Osteoblast (primary cell): Measurements from ENCODE around the gene PTPRCAP. TPM values are rescaled to one million over a fixed set of nuclear protein-coding genes. Genes with fewer than 3 reads are reported as not detected.

Source experiments
- DNase-seq: peaks from one replicate; pipeline ENCODE4 v3.0.0; 2011; ENCODE audit warnings: low spot score, mixed read lengths; ENCODE audit not compliant: insufficient read length; ENCODE audit errors: missing footprints
- H2AFZ ChIP-seq: 2 replicates; pipeline ENCODE4 v1.6.0; 2011; ENCODE audit warnings: mild to moderate bottlenecking, low read length
- H3K27ac ChIP-seq: 2 replicates; pipeline ENCODE4 v1.5.1; 2011; ENCODE audit warnings: mild to moderate bottlenecking, low read depth, low read length, moderate library complexity
- H3K27me3 ChIP-seq: 2 replicates; pipeline ENCODE4 v1.6.0; 2012; ENCODE audit warnings: mild to moderate bottlenecking, control low read depth, inconsistent platforms, low read length, moderate library complexity; ENCODE audit not compliant: insufficient read depth
- H3K36me3 ChIP-seq: 2 replicates; pipeline ENCODE4 v1.5.1; 2011; ENCODE audit warnings: mild to moderate bottlenecking, low read length, control low read depth, moderate library complexity; ENCODE audit not compliant: insufficient read depth
- H3K4me1 ChIP-seq: 2 replicates; pipeline ENCODE4 v1.5.1; 2011; ENCODE audit warnings: mild to moderate bottlenecking, low read length, control low read depth, moderate library complexity; ENCODE audit not compliant: insufficient read depth
- H3K4me2 ChIP-seq: 2 replicates; pipeline ENCODE4 v1.6.0; 2011; ENCODE audit warnings: mild to moderate bottlenecking, low read length; ENCODE audit not compliant: insufficient read depth
- H3K4me3 ChIP-seq: fragments of 200-600 bp; sonication (generic); 3 replicates; pipeline ENCODE4 v1.5.1; 2012; ENCODE audit warnings: mild to moderate bottlenecking, low read length, inconsistent platforms; ENCODE audit not compliant: insufficient read depth
- H3K79me2 ChIP-seq: 2 replicates; pipeline ENCODE4 v1.6.0; 2012; ENCODE audit warnings: mild to moderate bottlenecking, low read length, control low read depth, inconsistent platforms; ENCODE audit not compliant: insufficient read depth
- H3K9me3 ChIP-seq: 2 replicates; pipeline ENCODE4 v1.5.1; 2011; ENCODE audit warnings: low read depth, low read length, control low read depth
- H4K20me1 ChIP-seq: 2 replicates; pipeline ENCODE4 v1.6.0; 2012; ENCODE audit warnings: mild to moderate bottlenecking, low read length, control low read depth; ENCODE audit not compliant: insufficient read depth
- CTCF ChIP-seq: IDR thresholded peaks from 2 replicates; pipeline ENCODE4 v1.5.1; 2011; ENCODE audit warnings: mild to moderate bottlenecking, low read depth, low read length, moderate library complexity; ENCODE audit errors: extremely low read depth
- total RNA-seq: library from RNA; depleted of rRNA; stranded (reverse); fragments of >200 nt; gene quantifications from 2 replicates; pipeline ENCODE4 v1.2.3, GENCODE V29; 2012

The PTPRCAP gene
- total RNA-seq, 1 donor: 0.36 TPM

GRCh38 chr11:67419325-67420049 is 18.0 kb downstream of the PTPRCAP start:
- DNase-seq: no peak
- H3K4me3 ChIP-seq: no peak overlapping the region
- H2AFZ ChIP-seq: no peak overlapping the region
- no peaks in the 10 kb centered on the region for H3K79me2 ChIP-seq
- TF ChIP-seq CTCF: no peak
- no peaks in the 10 kb centered on the region for H3K9me3 ChIP-seq
- H3K4me2 ChIP-seq: no peak overlapping the region
- peaks cover 5% of the 10 kb centered on the region for H4K20me1 ChIP-seq
- H3K27me3 ChIP-seq: peaks cover 6% of the 10 kb centered on the region
- H3K4me1 ChIP-seq: peaks cover 3% of the 10 kb centered on the region
- H3K36me3 ChIP-seq: no peaks in the 10 kb centered on the region
- H3K27ac ChIP-seq: no peak overlapping the region

DNA sequence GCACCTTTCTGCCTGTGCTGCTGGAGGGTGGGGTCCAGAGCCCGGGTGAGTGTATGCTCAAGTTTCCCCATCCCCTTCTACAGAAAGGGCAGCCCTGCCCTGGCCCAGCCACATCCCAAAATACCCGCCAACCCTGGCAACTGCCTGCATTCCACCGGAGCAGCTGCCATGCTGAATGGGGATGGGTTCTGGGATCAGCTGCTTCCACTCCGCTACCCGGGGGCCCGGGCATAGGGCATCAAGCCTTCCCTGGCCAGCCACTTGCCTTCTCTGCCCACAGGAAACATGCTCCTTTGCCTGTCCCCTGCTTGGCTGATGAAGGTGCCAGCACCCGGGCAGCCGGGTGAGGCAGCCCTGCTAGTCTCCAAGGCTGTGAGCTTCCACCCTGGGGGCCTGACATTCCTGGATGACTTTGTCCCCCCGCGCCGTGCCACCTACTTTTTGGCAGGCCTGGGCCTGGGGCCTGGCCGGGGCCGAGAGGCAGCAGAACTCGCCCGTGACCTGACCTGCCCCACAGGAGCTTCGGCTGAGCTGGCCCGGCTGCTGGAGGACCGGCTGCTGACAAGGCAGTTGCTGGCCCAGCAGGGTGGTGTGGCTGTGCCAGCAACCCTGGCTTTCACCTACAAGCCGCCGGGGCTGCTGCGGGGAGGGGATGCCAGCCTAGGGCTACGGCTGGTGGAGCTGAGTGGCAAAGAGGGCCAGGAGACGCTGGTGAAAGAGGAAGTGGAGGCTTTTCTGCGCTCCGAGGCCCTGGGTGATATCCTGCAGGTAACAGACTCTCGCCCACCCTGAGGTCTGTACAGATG is 18.8 kb downstream of the PTPRCAP start:
- no peak for TF ChIP-seq CTCF
- DNase-seq: no peak
- H3K79me2 ChIP-seq: no peaks in the 10 kb centered on the region
- H3K4me2 ChIP-seq: no peak overlapping the region
- H3K4me1 ChIP-seq: peaks cover 3% of the 10 kb centered on the region
- peaks cover 6% of the 10 kb centered on the region for H3K27me3 ChIP-seq
- peaks cover 5% of the 10 kb centered on the region for H4K20me1 ChIP-seq
- no peak overlapping the region for H2AFZ ChIP-seq
- no peak overlapping the region for H3K27ac ChIP-seq
- no peaks in the 10 kb centered on the region for H3K36me3 ChIP-seq
- no peak overlapping the region for H3K4me3 ChIP-seq
- no peaks in the 10 kb centered on the region for H3K9me3 ChIP-seq

- no peaks in the 10 kb centered on the region for H3K9me3 ChIP-seq
- TF ChIP-seq CTCF: no peak
Observed at GRCh38 chr11:67417425-67417824, 20.1 kb downstream of the PTPRCAP start.

More at GRCh38 chr11:67417425-67417824, 20.1 kb downstream of the PTPRCAP start:
- DNase-seq: no peak
- Histone ChIP-seq H3K27me3 (peaks cover 17% of the 10 kb centered on the region), H3K4me3 (no peak overlapping the region), H3K36me3 (no peaks in the 10 kb centered on the region), H3K4me1 (peaks cover 3% of the 10 kb centered on the region), H2AFZ (no peak overlapping the region), H3K79me2 (no peaks in the 10 kb centered on the region), H3K27ac (no peak overlapping the region), H4K20me1 (peaks cover 5% of the 10 kb centered on the region), H3K4me2 (no peak overlapping the region)
